GM19035 (cell line): ENCODE measurements around the gene CHAT.

ENCODE experiments used
- ATAC-seq: cut with Tn5 transposase; IDR thresholded peaks from one replicate; pipeline ENCODE4 v1.9.1; 2021; ENCODE audit not compliant: unreplicated experiment

Gene CHAT

DNA sequence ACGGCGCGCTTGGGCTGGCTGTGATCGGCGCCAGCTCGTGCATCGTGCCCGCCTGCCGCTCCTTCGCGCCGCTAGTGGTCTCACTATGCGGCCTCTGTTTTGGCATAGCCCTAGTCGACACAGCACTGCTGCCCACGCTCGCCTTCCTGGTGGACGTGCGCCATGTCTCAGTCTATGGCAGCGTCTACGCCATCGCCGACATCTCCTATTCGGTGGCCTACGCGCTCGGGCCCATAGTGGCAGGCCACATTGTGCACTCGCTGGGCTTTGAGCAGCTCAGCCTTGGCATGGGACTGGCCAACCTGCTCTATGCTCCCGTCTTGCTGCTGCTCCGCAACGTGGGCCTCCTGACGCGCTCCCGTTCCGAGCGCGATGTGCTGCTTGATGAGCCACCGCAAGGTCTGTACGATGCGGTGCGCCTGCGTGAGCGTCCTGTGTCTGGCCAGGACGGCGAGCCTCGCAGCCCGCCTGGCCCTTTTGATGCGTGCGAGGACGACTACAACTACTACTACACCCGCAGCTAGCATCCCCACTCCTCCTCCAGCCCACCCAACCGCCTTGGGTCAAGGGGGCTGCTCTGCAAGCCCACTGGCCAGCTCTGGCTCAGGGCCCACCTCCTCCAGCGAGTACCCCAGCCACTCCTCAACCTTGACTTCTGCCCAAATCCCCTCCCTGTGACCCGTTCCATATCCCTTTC lies 1.9 kb upstream of the CHAT start:
- no peak for ATAC-seq

DNA sequence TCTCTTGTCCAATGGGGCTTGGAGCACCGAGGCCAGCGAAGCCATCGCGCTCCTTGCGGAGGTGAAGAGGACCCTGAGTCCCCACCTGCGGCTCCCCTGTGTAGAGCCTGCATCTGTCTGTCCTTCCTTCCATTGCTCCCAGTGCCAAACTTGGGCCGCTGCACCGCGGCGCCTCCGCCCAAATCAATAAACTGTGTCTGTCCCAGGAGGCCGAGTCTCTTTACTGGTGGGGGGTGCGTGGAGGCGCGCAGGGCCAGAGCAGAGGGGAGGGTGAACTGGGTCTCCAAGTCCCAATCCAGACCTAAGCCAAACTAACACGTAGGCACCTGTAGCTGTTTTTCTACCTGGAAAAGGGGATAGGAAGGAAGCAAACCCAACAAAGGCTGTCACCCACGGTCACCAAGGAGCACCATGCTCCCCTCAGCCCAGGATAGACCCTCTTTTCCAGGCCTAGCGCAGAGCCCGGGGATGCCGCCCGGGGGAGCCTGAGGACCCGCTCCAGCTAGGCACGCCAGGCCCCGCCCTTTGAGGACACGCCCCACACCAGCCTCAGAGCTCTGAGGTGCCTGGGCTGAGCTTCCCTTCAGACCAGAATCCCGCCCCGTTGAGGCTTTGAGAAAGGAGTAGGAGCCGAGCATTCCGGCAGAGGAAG lies 1.2 kb upstream of the CHAT start:
- ATAC-seq, result no peak

DNA sequence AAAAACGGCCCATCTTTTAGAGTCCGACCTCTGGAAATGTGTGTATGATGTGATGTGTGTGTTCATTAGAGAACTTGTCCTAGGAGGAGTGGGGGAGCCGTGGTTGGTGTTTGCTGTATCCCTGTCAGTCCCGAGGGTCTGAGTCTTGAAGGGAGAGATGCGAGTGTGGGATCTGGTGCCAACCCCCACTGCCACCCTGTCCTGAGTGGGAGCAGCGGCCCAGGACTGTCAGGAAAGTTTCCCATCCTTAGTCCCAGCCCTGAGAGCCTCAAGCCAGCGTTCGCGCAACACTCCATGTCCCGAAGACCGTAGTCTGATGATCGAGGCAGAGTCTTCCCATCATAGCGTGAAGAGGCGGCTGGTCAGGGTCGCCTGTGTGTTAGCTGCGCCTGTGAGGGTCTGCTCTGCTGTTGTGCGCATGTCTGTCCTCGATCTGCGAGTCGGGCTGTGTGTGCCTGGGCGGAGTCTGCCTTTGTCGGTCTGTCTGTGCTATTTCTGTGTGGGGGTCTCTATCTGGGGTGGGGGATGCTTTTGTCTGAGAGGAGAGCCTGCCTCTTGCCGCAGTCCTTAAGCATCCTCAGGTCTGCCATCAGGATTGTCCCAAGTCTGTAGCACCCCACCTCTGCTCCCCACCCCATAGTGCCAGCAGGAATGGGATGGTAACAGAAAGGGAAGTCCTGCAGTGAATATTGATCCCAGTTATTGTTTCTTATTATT lies 514 bp upstream of the CHAT start:
- no peak for ATAC-seq

DNA sequence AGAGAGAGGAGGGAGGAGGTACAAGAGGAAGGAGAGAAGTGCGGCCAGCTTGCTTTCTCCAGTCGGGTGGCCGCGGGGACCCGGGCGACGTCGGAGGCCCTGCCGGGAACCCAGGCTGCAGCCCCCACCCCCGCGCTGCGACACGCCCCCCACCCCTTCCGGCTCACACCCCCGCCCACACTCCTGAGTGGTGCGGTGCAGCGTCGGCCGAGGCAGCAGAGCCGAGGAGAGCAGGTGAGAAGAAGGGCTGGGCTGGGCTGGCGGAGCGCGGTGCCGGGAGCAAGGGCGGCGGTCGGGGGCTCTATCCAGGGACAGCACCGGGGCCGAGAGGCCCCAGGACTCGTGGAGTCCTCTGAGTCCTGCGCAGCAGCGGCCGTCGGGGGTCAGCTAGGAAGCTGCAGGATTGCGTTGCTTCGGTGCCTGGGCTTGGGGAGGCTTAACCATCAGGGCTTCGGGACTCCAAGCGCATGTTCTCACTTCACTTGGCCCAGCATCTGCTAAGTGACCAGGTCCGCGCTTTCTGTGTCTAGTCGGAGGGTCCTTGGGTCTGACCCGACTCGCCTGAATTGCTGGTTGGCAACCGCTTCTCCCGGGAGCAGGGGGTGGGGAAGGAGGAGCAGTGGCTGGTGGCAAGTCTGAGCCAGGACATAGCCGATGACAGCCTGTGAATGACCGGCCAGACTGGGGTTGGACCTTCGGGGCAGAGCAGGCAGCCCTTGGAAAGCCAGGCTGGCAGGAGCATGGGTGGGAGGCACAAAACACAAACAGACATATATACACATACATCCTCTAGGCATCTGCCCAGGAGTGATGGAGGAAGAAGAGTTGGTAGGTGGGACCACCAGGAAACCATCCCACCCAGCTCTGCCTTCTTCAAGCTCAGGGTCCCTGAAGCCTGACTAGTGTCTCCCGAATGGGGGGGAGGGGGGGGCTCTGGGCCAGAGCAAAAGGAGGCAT lies 683 bp downstream of the CHAT start:
- no peak for ATAC-seq

DNA sequence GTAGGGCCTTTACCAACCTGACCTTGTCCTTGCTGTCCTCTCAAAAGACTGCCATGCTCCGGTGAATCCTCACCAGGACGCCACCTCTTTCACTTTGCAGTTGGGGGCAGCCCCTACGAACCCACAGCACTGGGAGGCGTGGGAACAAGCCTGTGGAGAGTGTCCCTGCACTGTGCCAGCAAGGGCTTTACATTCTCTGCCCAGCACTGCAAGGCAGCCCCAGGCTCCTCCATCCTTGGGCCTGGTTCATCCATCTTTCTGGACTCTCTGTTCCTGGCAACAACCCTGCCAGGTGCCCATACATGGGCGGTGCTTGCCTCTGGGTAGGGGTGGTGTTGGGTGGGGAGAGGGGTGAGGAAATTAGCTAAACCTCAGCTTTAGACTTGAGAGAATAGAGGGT lies 1.4 kb downstream of the CHAT start:
- no peak for ATAC-seq

DNA sequence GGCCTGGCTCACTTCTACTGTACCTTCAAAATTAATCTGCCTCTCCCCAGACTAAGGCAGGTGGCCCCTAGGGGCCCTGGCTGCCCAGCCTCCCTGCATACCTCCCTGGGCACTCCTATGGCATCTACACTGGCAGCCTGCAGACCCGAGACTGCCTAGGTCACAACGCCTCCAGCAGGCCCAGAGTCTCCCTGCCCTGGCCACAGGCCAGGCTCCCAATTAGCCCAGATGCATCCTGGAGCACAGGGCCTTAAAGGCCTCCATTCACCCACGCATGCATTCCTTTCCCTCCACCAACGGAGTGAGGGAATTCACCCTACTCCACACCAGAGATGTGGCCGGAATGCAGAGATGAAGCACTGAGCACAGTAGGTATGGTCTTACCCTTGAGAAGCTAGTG lies 1.9 kb downstream of the CHAT start:
- ATAC-seq, result no peak

DNA sequence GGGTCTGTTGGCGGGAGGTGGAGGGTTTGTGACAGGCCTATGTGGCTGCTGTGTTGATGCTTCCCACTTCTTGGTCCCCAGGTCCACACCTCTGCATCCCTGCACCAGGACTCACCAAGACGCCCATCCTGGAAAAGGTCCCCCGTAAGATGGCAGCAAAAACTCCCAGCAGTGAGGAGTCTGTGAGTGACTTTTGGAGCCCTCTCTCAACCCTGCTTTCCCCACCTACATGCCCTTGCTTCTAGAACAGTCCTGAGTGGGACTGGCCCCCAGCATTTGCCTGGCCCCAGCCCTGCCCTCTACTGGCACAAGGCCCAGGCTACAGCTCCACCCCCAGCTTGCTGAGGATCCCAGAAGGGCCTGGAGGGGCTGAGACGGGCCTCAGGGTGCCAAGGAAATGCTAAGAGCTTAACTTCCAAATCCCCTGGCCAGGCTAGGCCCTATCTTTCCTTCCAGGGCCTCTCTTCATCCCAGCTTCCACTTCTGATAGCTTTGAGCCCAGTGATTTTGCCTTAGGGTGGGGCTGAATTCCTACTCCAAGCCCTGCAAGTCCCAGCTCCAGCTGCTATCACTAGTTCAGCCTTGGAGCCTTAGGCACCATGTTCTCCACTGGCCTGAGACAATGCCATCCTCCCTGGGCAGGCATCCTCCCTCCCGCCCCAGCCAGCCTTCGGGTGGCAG lies 2.7 kb downstream of the CHAT start:
- ATAC-seq, result no peak

DNA sequence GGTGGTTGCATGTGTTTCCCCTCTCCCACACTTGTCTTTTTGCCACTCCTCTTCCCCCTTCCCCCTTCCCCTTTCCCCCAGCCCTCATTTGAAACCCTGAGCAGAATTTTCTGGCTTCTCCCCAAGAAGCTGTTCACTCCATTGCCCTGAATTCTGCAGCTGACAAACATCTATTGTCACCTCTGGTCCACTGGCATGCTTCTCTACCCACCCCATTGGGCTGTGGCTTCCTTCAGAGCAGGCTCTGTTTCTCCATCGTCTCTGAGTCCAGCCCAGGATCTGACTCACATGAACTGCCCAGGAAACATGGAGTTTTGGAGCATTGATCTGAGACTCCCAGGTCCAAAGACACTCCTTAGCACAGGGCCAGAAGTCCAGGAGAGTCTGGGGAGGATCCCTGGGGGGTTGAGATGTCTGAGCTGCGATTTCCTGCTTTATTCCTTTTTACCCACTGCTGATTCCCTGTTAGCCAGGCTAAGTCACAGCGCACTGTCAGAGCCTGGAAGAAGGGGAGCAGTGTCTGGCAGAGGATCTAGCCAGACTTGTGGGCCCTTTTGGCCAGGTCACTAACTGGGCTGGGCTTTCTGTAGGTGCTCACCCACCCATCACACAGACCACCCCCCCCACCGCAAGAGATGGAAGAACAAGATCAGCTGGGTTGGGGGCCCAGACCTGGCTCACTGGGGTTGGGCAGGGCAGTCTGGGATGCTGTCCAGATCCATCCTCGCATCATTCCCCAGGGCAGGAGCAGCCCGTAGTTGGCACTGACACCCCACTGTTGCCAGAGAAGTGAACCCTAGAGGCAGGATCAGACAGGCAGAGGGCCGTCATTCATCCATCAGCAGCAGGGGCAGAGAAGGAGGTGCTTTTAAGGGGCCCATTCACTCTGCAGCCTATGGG lies 3.5 kb downstream of the CHAT start:
- ATAC-seq, result no peak

DNA sequence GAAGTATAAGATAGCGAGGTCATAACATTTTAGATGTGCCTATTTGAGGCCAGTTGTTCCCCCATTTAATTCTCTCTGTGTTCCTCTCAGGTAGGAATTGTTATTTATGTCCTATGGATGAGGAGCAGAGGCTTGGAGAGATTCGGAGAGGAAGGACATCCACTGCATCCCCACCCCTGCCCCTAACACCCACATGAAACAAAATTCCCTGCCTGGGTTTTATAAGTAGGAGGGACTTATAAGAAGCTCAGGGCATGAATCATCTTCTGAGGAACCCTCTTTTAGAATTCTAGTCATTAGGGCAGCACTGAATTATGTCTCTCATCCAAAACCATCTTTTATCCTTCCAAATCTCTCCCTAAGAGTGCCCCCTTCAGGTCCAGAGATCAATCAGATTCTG lies 5.0 kb downstream of the CHAT start:
- no peak for ATAC-seq

DNA sequence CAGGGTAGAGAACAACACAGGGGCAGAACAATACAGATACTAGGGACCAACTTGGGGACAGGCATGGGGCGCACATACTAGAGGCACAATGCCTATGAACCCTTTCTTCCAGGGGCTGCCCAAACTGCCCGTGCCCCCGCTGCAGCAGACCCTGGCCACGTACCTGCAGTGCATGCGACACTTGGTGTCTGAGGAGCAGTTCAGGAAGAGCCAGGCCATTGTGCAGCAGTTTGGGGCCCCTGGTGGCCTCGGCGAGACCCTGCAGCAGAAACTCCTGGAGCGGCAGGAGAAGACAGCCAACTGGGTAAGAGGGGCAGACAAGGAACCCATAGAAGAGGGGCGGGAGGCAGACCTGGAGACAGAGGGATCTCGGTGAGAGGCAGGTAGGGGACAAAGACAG lies 5.8 kb downstream of the CHAT start:
- no peak for ATAC-seq

DNA sequence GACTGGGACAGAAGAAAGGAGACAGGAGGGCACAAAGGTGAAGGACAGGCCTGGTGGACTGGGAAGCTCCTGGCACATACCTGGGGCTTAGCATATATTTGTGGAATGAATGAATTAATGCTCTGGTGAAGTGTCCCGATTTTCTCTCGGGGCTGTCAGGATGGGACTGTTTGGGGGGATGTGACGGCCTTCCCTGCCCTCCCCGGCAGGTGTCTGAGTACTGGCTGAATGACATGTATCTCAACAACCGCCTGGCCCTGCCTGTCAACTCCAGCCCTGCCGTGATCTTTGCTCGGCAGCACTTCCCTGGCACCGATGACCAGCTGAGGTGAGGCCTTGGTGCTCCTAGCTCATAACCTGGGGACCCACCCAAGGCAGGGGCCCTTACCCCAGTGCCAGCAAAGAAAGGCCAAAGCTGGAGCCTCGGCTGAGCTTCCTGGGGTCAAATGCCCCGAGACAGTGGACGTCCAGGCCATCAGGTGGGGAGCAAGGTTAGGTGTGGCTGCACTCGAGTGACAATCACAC lies 6.5 kb downstream of the CHAT start:
- ATAC-seq, result no peak

DNA sequence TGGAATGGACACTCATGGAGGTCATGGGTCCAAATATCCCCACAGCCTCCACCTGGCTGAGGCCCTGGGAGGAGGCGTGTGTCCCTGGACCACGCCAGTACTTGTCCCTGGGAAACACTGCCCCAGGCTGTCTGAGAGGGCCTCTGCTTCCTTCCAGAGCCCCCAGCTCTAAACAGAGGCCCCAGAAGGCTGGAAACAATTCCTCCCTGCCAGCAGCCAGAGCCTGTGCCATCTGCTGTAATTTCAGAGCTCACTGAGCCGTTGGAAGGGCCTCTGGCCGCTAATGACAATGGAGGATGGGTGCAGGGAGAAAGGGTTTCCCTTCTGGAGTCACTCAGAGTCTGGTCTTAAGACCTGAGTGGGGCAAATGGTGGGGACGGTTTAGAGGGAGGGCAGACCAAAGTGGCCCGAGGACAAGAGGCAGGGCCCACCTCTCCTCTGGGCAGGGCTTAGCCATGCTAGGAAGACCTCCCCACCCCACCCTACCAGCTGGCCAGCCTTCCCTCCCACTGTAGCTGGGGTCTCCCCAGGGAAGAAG lies 7.1 kb downstream of the CHAT start:
- ATAC-seq, result no peak

DNA sequence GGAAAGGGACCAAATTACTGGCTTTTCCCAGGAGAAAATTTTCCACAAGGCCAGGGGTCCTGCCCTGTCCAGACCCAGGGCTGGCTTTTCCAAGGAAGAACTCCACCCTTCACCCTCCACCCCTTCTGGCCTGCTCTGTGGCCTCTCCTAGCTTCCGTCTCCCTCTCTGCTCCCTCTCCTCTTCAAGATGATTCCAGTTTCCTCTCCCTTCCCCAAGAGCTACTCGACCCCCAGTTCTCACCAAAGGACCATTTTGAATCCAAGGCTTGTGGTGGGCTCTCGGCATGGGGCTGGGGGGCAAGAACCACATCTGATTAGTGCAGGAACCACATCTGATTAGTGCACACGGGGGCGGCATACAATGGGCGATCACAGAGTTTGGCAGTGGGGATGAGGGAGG lies 7.7 kb downstream of the CHAT start:
- no peak for ATAC-seq

DNA sequence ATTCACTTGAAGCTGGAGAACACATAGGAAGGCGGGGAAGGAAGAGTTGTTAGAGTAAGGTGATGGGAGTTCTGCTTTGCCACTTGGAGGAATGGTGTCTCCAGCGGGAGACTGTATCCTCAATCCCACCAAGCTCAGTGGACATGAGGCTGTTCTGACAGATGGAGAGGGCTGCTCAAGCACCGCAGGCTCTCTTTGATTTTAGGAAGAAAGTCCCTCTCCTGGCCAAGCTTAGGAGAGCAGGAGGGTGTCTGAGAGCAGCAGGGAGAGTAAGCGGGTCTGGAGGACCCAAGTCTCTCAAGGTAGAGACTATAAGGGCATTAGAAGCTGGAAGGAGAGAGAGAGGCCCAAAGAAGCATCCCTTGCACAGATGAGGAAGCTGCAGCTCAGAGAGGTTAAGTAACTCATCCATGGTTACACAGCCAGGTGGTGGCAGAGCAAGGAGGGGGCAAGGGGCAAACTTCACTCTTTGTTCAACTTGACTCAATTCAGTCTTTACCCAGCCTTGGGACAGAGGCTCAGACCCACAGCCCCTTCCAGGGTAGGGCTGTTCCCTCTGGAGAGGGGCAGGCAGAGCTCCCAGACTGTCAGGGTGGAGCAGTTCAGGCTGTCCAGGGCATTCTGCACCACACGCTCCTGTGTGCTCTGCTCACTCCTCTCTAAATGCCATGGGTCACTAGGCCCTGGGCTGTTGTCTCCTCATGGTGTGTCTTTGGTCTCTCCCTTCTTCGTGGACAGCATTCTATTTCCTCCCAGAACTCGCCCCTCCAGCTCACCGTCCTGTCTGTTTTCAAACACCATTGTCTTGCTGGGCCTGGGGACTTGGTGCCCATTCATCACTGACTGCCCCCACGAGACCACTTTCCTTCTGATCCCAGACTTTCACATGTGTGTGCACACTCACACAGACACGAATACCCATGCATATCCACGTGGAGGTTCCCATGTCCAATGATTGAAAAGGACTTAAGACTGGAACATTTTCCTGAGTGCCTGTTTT lies 8.9 kb downstream of the CHAT start:
- no peak for ATAC-seq

DNA sequence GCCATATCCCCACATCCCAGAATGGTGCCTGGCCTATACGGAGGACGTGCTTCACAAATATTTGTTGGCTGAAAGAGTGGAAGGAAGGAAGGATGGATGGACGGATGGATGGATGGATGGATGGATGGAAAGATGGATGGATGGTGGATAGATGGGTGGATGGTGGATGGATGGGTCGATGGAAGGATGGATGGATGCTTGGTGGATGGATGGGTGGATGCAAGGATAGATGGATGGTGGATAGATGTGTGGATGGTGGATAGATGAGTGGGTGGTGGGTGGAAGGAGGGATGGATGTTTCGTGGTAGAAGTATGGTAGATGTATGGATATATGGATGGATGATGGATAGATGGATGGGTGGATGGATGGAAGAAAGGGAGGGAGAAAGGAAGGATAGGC lies 10.8 kb downstream of the CHAT start:
- ATAC-seq, result no peak

DNA sequence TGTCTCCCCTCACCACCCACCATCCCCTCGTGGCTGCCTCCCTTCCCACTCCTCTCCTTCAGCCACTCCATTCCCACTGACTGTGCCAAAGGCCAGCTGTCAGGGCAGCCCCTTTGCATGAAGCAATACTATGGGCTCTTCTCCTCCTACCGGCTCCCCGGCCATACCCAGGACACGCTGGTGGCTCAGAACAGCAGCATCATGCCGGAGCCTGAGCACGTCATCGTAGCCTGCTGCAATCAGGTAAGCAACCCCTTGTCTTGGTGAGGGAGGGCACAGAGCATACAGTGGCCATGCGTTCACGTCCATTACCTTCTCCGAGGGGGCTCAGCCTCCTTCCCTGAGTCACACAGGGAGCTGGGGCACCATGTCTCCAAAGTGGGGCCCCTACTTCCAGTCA lies 11.6 kb downstream of the CHAT start:
- no peak for ATAC-seq

DNA sequence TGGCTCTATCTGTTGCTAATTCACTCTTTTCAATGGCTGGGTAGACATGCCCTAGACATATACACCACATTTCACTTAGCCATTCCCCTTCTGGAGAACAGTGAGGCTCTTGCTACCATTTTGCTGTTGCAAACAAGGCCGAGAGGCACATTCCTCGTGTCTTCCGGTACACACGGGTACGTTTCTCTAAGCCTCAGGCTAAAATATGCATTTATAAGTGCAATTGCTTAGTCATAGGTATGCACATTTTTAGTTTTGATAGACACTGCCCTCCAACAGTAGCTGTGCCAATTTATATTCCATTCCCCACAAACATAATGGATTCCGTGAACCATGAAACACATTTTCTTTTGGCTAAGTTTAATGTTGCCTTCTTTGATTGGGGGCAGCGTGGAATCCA lies 13.2 kb downstream of the CHAT start:
- ATAC-seq, result no peak

DNA sequence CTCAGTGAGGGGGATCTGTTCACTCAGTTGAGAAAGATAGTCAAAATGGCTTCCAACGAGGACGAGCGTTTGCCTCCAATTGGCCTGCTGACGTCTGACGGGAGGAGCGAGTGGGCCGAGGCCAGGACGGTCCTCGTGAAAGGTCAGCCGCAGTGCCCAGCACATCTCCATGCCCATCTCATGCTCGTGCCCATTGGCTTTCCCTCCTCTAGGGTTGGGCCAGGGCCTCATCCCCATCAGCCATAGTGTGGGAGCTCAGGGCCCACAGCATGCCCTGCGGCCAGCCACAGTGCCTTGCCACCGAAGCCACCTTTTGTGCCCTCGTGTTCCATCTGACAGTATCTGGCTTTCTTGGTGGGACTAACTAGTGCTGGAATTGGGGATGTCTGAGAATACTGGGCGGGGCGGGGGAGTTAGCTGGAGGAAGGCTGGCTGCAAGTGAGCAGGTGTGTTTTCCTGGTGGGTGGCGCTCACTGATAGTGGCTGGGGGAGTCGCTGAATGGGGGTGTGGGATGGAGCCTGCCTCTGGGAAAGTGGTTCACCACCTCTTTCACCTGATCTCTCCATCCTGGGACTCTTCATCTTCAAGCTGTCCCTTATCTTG lies 13.9 kb downstream of the CHAT start:
- ATAC-seq, result no peak
